ENCODE results near the gene MORC2. TPM values are rescaled to one million over a fixed set of nuclear protein-coding genes. Genes with fewer than 3 reads are reported as not detected.

MORC2 gene
- total RNA-seq, 4 donors from 2014 or later: 23.5 to 39.6 (median 29.5) TPM

DNA sequence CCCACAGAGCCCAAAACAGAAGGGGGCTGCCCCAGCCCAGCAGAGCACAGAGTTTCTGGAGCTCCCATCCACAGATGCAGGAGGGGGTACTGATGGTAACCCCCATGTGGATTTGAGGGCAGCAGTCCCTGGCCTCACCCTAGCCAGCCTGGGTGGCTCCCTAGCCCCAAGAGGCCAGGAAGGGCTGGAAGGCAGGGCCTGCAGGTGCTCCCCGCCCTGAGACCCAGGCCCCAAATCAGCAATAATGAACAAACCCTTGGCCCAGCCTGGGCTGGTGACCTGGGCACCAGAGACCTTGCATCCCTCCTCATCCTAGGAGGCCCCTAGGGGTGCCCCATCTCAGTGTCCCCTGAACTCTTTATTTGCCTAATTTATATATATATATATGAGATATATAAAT lies 61.6 kb downstream of the MORC2 start:
- H3K27me3 ChIP-seq: no peaks in the 10 kb centered on the region
- no peaks in the 10 kb centered on the region for H3K36me3 ChIP-seq
- H3K27ac ChIP-seq: no peak overlapping the region
- DNase-seq: peak in 1 of 3 donors; percentile 18
- H3K4me3 ChIP-seq: no peak overlapping the region
- TF ChIP-seq, protein P1, sequence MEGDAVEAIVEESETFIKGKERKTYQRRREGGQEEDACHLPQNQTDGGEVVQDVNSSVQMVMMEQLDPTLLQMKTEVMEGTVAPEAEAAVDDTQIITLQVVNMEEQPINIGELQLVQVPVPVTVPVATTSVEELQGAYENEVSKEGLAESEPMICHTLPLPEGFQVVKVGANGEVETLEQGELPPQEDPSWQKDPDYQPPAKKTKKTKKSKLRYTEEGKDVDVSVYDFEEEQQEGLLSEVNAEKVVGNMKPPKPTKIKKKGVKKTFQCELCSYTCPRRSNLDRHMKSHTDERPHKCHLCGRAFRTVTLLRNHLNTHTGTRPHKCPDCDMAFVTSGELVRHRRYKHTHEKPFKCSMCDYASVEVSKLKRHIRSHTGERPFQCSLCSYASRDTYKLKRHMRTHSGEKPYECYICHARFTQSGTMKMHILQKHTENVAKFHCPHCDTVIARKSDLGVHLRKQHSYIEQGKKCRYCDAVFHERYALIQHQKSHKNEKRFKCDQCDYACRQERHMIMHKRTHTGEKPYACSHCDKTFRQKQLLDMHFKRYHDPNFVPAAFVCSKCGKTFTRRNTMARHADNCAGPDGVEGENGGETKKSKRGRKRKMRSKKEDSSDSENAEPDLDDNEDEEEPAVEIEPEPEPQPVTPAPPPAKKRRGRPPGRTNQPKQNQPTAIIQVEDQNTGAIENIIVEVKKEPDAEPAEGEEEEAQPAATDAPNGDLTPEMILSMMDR (IDR thresholded peaks at IDR 0.05): no peak
- TF ChIP-seq POLR2A (IDR thresholded peaks at IDR 0.05): no peak
- no peaks in the 10 kb centered on the region for H3K9me3 ChIP-seq
- no peaks in the 10 kb centered on the region for H3K4me1 ChIP-seq

DNA sequence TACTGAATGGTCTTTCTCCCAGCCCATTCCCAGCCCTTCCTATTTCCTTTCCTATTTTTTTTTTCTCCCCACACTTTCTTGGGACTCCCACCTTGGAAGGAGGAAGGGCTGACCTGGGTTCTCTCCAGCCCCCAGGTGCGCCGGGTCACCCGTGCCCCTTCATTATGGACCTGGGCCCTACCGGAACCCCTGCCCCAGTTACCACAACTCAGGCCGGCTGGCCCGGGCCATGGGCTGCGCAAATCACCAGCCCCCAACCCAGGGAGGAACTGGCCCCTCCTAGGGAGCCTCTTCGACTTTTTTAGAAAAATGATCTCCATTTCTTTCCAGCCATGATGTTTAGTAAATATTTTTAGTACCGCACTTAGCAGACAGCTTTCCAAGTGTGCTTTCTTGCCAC lies 62.2 kb downstream of the MORC2 start:
- H3K27me3 ChIP-seq: no peaks in the 10 kb centered on the region
- H3K36me3 ChIP-seq: no peaks in the 10 kb centered on the region
- no peak overlapping the region for H3K27ac ChIP-seq
- H3K9me3 ChIP-seq: no peaks in the 10 kb centered on the region
- no peak overlapping the region for H3K4me3 ChIP-seq
- no peaks in the 10 kb centered on the region for H3K4me1 ChIP-seq
- TF ChIP-seq, protein P1 (IDR thresholded peaks at IDR 0.05): no peak
- no peak for TF ChIP-seq POLR2A (IDR thresholded peaks at IDR 0.05)
- DNase-seq: peak in 1 of 3 donors; percentile 5

DNA sequence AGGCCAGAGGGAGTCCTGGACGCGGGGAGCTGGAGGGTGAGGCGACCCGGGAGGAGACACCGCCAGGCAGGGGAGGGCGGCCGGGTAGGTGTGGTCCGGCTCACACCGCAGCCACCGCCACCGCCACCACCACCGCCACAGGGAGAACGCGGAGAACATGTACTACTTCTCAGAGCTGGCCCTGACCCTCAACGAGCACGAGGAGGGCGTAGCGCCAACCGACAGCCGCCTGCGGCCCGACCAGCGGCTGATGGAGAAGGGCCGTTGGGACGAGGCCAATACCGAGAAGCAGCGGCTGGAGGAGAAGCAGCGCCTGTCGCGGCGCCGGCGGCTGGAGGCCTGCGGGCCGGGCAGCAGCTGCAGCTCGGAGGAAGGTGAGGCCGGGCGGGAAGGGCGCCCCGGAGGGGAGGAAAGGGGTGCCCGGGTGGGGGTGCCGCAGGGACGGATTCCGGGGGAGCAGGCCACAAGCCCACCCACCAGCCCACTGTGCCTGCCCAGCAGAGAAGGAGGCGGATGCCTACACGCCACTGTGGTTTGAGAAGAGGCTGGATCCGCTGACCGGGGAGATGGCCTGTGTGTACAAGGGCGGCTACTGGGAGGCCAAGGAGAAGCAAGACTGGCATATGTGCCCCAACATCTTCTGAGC lies 62.8 kb downstream of the MORC2 start:
- no peaks in the 10 kb centered on the region for H3K4me1 ChIP-seq
- DNase-seq: peak in 1 of 3 donors; percentile 35
- no peaks in the 10 kb centered on the region for H3K9me3 ChIP-seq
- no peak for TF ChIP-seq POLR2A (IDR thresholded peaks at IDR 0.05)
- TF ChIP-seq, protein P1 (IDR thresholded peaks at IDR 0.05): no peak
- H3K4me3 ChIP-seq: no peak overlapping the region
- no peak overlapping the region for H3K27ac ChIP-seq
- H3K36me3 ChIP-seq: no peaks in the 10 kb centered on the region
- H3K27me3 ChIP-seq: no peaks in the 10 kb centered on the region

DNA sequence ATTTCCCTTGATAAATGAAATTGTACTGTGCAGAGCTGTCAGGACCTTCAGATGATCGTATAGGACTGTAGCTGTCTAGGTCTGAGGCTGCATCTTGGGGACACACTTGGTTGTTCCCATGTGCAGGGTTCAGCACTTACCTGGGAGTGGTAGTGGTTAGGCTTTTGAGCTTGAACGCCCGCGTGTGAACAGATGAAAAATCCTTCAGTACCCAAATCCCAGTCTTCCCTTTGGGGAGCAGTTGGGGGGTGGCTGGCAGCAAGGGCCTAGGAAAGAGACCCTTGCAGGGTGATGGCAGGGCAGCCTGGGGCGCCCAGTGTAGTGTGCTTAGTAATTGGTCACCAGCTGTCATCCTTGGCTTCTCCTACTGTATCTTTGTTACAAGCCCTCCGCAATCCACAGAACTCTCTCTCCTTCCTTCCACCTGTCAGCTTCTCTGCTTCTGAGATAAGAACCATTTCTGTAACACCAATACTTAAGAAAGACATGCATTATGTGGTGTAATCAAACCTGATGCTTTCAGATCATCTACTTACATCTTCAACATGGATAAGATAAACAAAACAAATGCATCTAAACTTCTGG lies 64.6 kb downstream of the MORC2 start:
- no peaks in the 10 kb centered on the region for H3K36me3 ChIP-seq
- TF ChIP-seq, protein P1 (IDR thresholded peaks at IDR 0.05): no peak
- no peak for TF ChIP-seq POLR2A (IDR thresholded peaks at IDR 0.05)
- H3K9me3 ChIP-seq: no peaks in the 10 kb centered on the region
- no peak overlapping the region for H3K27ac ChIP-seq
- peak in 1 of 3 donors; percentile 14 for DNase-seq
- no peak overlapping the region for H3K4me3 ChIP-seq
- H3K4me1 ChIP-seq: no peaks in the 10 kb centered on the region
- H3K27me3 ChIP-seq: no peaks in the 10 kb centered on the region

DNA sequence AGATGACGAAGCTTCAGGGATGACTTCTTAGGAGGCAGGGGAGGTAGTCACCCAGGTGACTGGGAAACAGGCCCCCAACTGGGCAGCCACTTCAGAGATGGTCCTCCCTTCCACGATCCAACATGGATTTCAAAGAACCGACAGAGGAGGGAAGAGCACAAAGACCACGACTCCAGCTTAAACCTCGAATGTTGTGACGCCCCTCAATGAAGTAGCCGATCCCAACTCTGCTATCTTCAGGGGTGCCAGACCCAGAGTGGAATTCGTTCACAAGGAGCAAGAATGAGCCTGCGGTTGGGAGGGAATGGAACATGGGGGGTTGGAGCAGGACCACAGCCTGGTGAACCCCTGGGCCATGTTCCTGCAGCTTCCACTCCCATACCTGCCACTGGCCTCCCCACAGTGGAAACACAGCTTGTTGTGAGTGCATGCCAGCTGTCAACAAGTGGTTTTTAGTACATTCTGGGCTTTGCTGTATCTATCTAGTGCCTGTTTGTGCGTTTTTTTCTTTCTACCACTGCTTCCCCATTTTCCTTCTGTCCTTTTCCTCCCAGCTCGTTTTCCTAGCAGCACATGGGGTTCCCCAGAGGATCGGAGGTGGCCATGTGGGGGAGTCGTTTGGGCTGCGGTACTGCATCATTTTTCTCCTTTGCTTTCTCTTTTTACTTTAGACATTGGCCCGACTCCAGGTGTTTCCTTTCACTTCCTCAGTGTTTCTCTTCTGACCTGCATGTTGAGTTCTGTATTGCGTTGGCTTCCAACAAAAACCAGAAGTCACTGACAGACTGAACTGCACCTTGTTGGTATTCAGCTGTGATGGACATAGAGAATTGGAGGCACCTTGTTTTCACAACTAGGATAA lies 65.8 kb downstream of the MORC2 start:
- no peak overlapping the region for H3K27ac ChIP-seq
- TF ChIP-seq, protein P1 (IDR thresholded peaks at IDR 0.05): no peak
- H3K4me1 ChIP-seq: no peaks in the 10 kb centered on the region
- peak in 2 of 3 donors; percentile 24 to 44 for DNase-seq
- H3K4me3 ChIP-seq: no peak overlapping the region
- H3K27me3 ChIP-seq: no peaks in the 10 kb centered on the region
- no peaks in the 10 kb centered on the region for H3K36me3 ChIP-seq
- no peaks in the 10 kb centered on the region for H3K9me3 ChIP-seq
